Purkinje cell (primary cell): ENCODE results near the gene KPNA3. TPM values are rescaled to one million over a fixed set of nuclear protein-coding genes. Genes with fewer than 3 reads are reported as not detected.

Experiments used
- polyA plus RNA-seq: library from polyadenylated mRNA; unstranded; fragments of >200 nt; fragmentation: Nextera tagmentation; gene quantifications from 2 replicates; pipeline ENCODE4 v1.2.1, GENCODE V29; 2014

The KPNA3 gene
- 23.6 and 27.4 TPM in 2 replicates for polyA plus RNA-seq

GRCh38 chr13:49792550-49793324 is at the start of gene KPNA3:
TSS of gene KPNA3 (minus strand) at chr13:49792682. CDS start at chr13:49792506, 176 bp downstream.

GRCh38 chr13:49690995-49691784 is 101.3 kb downstream of the KPNA3 start, which contains the start of gene EBPL:
TSS of gene EBPL (minus strand) at chr13:49691486. CDS start at chr13:49691424, 62 bp downstream.

Other genes with a start within 250 kb of the KPNA3 start
- gene RCBTB1, start 207.1 kb downstream of the KPNA3 start, polyA plus RNA-seq, result 26.9 and 28.2 TPM in 2 replicates
- gene ARL11, start 164.2 kb downstream of the KPNA3 start, polyA plus RNA-seq, result not detected in 2 replicates
- gene EBPL, start 101.2 kb downstream of the KPNA3 start, polyA plus RNA-seq, result 18.6 and 30.7 TPM in 2 replicates
- 35.1 and 37.1 TPM in 2 replicates for gene SPRYD7, start 143.7 kb upstream of the KPNA3 start, polyA plus RNA-seq
- gene TRIM13, start 204.4 kb upstream of the KPNA3 start, polyA plus RNA-seq, result 21.8 and 22.5 TPM in 2 replicates
- gene KCNRG, start 222.8 kb upstream of the KPNA3 start, polyA plus RNA-seq, result 0.24 TPM in 1 of 2 replicates, not detected in the other